WI38 (cell line): ENCODE data around the gene SNRPB.

ENCODE experiments used
- H3K4me3 ChIP-seq: 2 replicates; pipeline ENCODE4 v1.5.1; 2011; ENCODE audit warnings: low read depth, mild to moderate bottlenecking, control low read depth, low read length
- TF ChIP-seq, protein P1 (sequence below): IDR thresholded peaks from 2 replicates; pipeline ENCODE4 v1.5.1; 2012; ENCODE audit warnings: low read depth, mild to moderate bottlenecking, control low read depth, low read length

Gene SNRPB

DNA sequence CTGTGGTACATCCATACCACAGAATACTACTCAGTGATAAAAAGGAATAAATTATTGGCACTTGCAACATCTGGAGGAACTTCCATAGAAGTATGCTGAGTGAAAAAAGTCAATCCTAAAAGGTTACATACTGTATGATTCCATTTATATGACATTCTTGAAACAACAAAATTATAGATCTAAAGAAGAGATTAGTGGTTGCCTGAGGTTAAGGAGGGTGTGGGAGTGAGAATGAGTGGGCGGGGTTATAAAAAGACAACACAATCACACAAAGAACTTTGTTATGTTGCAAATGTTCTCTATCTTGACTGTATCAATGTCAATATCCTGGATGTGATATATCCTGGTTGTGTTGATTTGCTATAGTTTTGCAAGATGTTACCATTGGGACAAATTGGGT is 21.2 kb downstream of the SNRPB start:
- TF ChIP-seq, protein P1, sequence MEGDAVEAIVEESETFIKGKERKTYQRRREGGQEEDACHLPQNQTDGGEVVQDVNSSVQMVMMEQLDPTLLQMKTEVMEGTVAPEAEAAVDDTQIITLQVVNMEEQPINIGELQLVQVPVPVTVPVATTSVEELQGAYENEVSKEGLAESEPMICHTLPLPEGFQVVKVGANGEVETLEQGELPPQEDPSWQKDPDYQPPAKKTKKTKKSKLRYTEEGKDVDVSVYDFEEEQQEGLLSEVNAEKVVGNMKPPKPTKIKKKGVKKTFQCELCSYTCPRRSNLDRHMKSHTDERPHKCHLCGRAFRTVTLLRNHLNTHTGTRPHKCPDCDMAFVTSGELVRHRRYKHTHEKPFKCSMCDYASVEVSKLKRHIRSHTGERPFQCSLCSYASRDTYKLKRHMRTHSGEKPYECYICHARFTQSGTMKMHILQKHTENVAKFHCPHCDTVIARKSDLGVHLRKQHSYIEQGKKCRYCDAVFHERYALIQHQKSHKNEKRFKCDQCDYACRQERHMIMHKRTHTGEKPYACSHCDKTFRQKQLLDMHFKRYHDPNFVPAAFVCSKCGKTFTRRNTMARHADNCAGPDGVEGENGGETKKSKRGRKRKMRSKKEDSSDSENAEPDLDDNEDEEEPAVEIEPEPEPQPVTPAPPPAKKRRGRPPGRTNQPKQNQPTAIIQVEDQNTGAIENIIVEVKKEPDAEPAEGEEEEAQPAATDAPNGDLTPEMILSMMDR: no peak
- no peak overlapping the region for H3K4me3 ChIP-seq

DNA sequence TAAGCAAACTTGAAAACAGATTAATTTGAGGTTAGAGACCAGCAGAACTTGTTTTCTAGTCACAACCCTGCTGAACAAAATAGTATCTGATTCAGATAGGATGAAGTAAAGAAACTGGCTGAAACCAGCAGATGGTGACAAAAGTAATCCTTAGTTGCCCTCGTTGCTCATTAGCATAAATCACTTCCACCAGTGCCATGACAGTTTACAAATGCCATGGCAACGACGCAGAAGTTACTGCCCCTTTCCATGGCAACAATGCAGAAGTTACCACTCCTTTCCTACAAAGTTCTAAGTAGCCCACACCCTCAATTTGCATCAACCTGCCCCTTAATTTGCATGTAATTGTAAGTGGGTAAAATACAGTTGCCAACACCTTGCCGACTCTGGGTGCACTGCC is 23.7 kb downstream of the SNRPB start:
- TF ChIP-seq, protein P1: no peak
- no peak overlapping the region for H3K4me3 ChIP-seq

DNA sequence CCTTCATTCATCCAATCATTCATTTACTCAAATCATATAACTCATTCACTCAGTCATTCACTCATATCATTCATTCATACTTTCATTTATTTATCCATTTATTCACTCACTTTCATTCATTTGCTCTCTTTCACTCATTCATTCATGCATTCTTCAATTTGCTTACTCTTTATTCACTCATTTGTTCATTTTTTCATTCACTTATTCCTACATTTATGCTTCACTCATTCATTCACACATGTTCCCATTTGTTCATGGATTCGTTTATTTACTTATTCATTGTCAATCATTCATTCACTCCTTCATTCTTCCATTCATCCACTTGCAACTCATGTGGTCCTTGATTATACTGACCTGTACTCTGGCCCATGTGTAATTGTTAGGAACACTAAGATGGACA is 39.4 kb downstream of the SNRPB start:
- TF ChIP-seq, protein P1: no peak

DNA sequence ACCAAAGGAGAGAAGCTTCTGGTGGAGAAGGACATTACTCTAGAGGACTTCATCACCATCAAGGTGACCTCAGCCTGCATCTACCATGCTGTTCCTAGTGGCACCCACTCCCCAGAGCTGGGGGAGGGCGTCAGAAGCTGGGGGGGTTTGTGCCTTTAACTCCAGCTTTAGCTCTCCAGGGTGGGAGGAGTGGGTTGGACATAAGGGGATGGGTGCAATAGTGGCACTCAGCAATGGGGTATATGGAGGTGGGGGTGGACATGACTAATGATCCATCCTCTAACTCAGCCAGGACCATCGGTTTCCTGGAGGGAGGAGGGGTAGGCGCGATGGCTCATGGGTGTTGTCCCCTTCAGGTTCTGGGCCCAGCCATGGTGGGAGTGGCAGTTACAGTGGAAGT is 40.1 kb downstream of the SNRPB start:
- TF ChIP-seq, protein P1: no peak
- H3K4me3 ChIP-seq: no peak overlapping the region

More for the DNA sequence above, 39.4 kb downstream of the SNRPB start:
- no peak overlapping the region for H3K4me3 ChIP-seq

DNA sequence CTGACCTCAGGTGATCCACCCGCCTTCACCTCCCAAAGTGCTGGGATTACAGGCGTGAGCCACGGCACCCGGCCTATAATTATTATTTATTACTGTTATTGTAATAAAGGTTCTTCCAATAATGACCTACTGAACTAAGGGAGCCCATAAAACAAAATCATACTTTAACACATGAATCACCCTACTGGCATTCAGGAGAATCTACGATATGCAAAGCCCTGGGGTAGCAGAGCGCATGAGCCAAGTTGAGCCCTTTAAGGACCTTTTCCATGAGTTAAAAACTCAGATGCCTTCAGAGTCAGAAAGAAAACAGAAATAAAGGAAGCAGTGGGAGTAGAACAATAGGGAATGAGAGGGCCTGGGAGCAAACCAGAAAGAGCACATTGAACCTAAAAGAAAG is 41.5 kb downstream of the SNRPB start:
- TF ChIP-seq, protein P1: no peak
- H3K4me3 ChIP-seq: no peak overlapping the region

DNA sequence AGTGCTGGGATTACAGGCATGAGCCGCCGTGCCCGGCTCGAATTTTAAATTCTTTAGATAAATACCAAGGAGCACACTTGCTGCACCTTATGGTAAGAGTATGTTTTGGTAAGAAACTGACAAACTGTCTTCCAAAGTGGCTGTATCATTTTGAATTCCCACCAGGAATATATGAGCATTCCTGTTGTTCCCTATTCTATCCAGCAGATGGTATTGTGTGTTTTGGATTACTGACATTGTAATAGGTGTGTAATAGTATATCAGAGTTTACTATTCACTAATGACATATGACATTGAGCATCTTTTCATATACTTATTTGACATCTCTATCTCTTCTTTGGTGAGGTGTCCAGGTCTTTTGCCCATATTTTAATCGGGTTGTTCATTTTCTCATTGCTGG is 49.3 kb downstream of the SNRPB start:
- TF ChIP-seq, protein P1: no peak
- H3K4me3 ChIP-seq: no peak overlapping the region

DNA sequence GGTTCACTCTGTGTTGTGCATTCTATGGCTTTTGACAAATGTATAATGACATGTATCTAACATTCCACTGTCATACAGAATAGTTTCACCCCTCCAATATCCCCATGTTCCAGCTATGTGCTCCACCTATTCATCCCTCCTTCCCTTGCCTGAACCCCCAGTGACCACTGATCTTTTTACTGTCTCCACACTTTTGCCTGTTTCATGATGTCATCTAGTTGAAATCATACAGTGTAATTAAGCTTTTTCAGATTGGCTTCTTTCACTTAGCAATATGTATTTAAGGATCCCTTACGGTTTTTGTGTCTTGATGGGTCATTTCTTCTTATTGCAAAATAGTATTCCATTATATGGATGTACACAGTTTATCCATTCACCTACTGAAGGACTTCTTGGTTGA is 50.1 kb downstream of the SNRPB start:
- H3K4me3 ChIP-seq: no peak overlapping the region
- TF ChIP-seq, protein P1: no peak
